Duodenal mucosa (tissue), 2 donors: ENCODE data around the gene SPARCL1.

Source experiments
- H3K27ac ChIP-seq: one replicate; pipeline ENCODE4 v1.7.0; 2013; ENCODE audit warnings: low read depth, low read length
- H3K27me3 ChIP-seq, 2 donors: one replicate each; pipeline ENCODE4 v1.7.0; 2013; ENCODE audit warnings: low read length in 2 of 2, control low read depth in 1 of 2; ENCODE audit not compliant: insufficient read depth in 2 of 2, control insufficient read depth in 1 of 2
- H3K36me3 ChIP-seq, 2 donors: one replicate each; pipeline ENCODE4 v1.7.0; 2013; ENCODE audit warnings: low read length in 2 of 2, control low read depth in 1 of 2; ENCODE audit not compliant: insufficient read depth in 2 of 2, control insufficient read depth in 1 of 2
- H3K4me1 ChIP-seq, 2 donors: one replicate each; pipeline ENCODE4 v1.7.0; 2013; ENCODE audit warnings: low read length in 2 of 2, control low read depth in 1 of 2; ENCODE audit not compliant: insufficient read depth in 2 of 2, control insufficient read depth in 1 of 2
- H3K4me3 ChIP-seq, 2 donors: one replicate each; pipeline ENCODE4 v1.7.0; 2013; ENCODE audit warnings: low read length in 2 of 2, low read depth in 1 of 2
- H3K9ac ChIP-seq, 2 donors: one replicate each; pipeline ENCODE4 v1.7.0; 2013; ENCODE audit warnings: low read length in 2 of 2, low read depth in 1 of 2
- H3K9me3 ChIP-seq, 2 donors: one replicate each; pipeline ENCODE4 v1.7.0; 2013; ENCODE audit warnings: low read length in 2 of 2, control low read depth in 1 of 2; ENCODE audit not compliant: control insufficient read depth in 1 of 2

Gene SPARCL1

DNA sequence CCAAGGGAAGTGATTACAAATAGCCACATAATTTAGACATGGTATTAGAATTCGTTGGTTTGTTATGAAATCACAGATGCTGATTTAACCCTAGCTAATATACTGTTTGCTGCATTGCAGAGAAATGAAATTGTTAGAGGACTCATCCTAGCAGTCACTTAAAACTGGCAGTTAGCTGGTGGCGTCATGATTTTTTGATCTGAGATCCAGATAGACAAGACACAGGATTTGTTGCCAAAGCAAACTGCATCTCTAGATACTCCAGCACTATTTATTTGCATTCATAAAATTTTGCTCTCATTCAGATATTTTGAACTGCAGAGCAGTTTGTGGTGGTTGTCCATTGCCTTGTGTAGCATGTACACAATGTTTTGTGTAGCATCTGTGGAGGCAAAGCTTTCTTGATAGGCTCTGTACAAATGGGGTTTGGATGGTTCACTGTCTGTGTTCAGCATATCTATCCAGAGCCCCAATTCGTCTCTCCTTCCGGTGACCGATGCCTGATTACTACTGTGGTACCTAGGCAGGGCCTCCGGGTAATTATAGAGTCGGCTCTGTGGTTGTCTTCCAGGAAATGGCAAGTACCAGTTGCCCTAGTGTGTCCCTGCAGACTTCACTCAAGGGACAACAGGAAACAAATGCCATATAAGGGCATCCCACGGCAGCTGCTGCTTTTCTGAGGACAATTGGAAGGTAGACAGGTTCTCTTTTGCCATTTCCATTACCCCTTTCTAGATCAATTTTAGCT, 30.1 kb upstream of the SPARCL1 start:
- H3K27me3 ChIP-seq: peaks cover 0 to 2% of the 10 kb centered on the region in 2 donors
- no peak overlapping the region for H3K27ac ChIP-seq
- H3K9me3 ChIP-seq: no peaks in the 10 kb centered on the region
- H3K4me3 ChIP-seq: no peak overlapping the region
- no peaks in the 10 kb centered on the region for H3K4me1 ChIP-seq
- H3K9ac ChIP-seq: no peak overlapping the region
- no peaks in the 10 kb centered on the region for H3K36me3 ChIP-seq

GRCh38 chr4:87557348-87557747, 28.2 kb upstream of the SPARCL1 start:
- no peaks in the 10 kb centered on the region for H3K9me3 ChIP-seq

GRCh38 chr4:87555773-87556619, 26.8 kb upstream of the SPARCL1 start:
- no peak overlapping the region for H3K27ac ChIP-seq
- H3K9me3 ChIP-seq: no peaks in the 10 kb centered on the region
- H3K4me3 ChIP-seq: no peak overlapping the region

More at GRCh38 chr4:87557348-87557747, 28.2 kb upstream of the SPARCL1 start:
- Histone ChIP-seq H3K4me3 (no peak overlapping the region), H3K9ac (no peak overlapping the region), H3K27ac (no peak overlapping the region), H3K36me3 (no peaks in the 10 kb centered on the region), H3K4me1 (no peaks in the 10 kb centered on the region), H3K27me3 (peaks cover 0 to 2% of the 10 kb centered on the region in 2 donors)

DNA sequence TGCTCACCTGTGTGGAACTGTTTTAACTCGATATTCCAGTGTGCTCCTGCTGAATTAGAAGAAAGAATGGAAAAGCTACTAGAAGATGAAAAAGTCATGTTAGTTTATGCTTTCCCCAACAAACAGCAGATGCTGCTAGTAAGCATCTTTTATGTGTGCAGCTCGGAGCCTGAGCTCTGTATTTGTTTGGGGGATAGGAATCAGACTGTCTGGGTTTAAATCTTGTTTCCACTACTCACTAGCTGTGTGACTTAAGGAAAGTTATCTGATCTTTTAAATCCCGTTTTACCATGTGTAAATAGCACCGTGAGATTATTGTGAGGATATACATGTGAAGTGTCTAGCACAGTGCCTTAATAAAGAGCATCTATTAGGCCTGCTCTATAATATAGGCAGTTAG, 24.0 kb upstream of the SPARCL1 start:
- no peaks in the 10 kb centered on the region for H3K36me3 ChIP-seq
- peaks cover 0 to under 1% of the 10 kb centered on the region in 2 donors for H3K27me3 ChIP-seq
- H3K9ac ChIP-seq: no peak overlapping the region
- H3K27ac ChIP-seq: no peak overlapping the region
- no peaks in the 10 kb centered on the region for H3K9me3 ChIP-seq
- no peaks in the 10 kb centered on the region for H3K4me1 ChIP-seq
- H3K4me3 ChIP-seq: no peak overlapping the region

More at GRCh38 chr4:87555773-87556619, 26.8 kb upstream of the SPARCL1 start:
- Histone ChIP-seq H3K27me3 (peaks cover 0 to 2% of the 10 kb centered on the region in 2 donors), H3K9ac (no peak overlapping the region), H3K36me3 (no peaks in the 10 kb centered on the region), H3K4me1 (no peaks in the 10 kb centered on the region)

- no peaks in the 10 kb centered on the region for H3K27me3 ChIP-seq
Measured at GRCh38 chr4:87551361-87551760, 22.2 kb upstream of the SPARCL1 start.

DNA sequence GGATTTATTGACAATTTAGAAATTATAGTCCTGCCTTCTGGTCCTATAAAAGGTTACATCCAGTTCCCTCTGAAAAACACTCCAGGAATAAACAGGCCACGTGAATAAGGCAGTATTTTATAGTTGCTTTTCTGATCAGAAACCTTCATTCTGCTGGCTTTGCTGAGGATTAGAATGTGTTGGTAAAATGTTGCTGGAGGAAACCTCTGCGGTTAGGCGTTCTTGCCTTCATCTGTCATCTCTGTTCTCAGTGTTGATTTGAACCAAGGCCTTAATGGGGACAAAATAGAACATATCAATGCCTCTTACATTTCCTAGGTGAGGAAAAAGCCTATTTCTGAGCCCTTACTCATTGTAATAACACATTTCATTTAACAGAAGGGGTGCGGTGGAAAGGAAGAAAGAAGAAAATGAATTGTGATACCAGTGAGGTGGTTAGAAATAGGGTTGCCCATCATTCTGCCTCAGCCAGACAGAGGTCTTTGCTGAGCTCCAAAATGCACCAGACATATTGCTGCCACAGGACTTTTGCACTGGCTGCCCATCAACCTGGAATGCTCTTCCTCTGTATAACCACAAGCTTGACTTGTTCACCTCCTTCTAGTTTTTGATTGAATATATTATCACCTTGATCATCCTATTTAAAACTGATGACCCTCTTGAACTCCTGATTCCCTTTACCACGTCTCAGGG, 18.0 kb upstream of the SPARCL1 start:
- Histone ChIP-seq H3K27me3 (no peaks in the 10 kb centered on the region), H3K9me3 (no peaks in the 10 kb centered on the region), H3K36me3 (no peaks in the 10 kb centered on the region), H3K27ac (no peak overlapping the region), H3K9ac (no peak overlapping the region), H3K4me3 (no peak overlapping the region), H3K4me1 (no peaks in the 10 kb centered on the region)

More at GRCh38 chr4:87551361-87551760, 22.2 kb upstream of the SPARCL1 start:
- Histone ChIP-seq H3K4me3 (no peak overlapping the region), H3K9me3 (no peaks in the 10 kb centered on the region), H3K9ac (no peak overlapping the region), H3K4me1 (no peaks in the 10 kb centered on the region), H3K36me3 (no peaks in the 10 kb centered on the region), H3K27ac (no peak overlapping the region)

GRCh38 chr4:87545052-87545451, 15.9 kb upstream of the SPARCL1 start:
- Histone ChIP-seq H3K9me3 (no peaks in the 10 kb centered on the region), H3K9ac (no peak overlapping the region), H3K27ac (no peak overlapping the region), H3K4me1 (no peaks in the 10 kb centered on the region), H3K4me3 (no peak overlapping the region), H3K36me3 (no peaks in the 10 kb centered on the region), H3K27me3 (no peaks in the 10 kb centered on the region)

DNA sequence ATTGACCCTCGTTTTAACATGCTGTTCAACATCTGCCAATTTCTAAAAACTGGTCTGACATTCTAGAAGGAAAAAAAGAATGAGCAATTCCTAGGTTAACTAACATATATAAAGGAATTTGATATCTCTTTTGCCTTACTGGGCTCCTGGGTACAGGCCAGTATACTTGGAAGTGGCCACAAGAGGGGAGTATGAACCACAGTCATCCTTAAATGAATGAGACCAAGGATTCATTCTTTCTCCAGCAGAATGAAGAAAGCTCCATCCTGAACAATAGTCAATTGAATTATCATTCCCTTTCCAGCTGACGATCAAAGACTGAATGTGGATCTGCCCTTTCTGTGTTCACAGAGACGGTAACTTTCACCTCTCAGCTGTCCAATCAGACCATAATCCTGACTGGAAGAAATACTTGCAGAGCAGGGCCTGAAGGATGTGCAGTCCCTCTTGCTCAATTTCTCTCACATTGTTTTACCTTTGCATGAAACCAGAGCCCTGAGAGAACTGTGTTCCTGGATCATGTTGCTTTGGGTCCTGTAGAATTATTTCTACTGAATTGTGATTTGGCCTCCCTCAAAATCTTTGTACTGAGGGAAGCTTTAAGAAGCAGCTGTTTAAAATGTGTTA, 14.8 kb upstream of the SPARCL1 start:
- H3K27ac ChIP-seq: no peak overlapping the region
- no peaks in the 10 kb centered on the region for H3K9me3 ChIP-seq
- H3K9ac ChIP-seq: no peak overlapping the region
- no peaks in the 10 kb centered on the region for H3K36me3 ChIP-seq
- no peak overlapping the region for H3K4me3 ChIP-seq
- H3K27me3 ChIP-seq: no peaks in the 10 kb centered on the region
- H3K4me1 ChIP-seq: no peaks in the 10 kb centered on the region

GRCh38 chr4:87542734-87543312, 13.6 kb upstream of the SPARCL1 start:
- H3K4me3 ChIP-seq: no peak overlapping the region
- H3K27me3 ChIP-seq: no peaks in the 10 kb centered on the region
- H3K4me1 ChIP-seq: no peaks in the 10 kb centered on the region
- H3K9ac ChIP-seq: no peak overlapping the region
- H3K27ac ChIP-seq: no peak overlapping the region
- H3K36me3 ChIP-seq: no peaks in the 10 kb centered on the region
- no peaks in the 10 kb centered on the region for H3K9me3 ChIP-seq
